ENCODE measurements around the gene SUPT3H.

GRCh38 chr6:45226081-45226480 lies 151.7 kb downstream of the SUPT3H start:
- TF ChIP-seq POLR2A (IDR thresholded peaks at IDR 0.05; ENCODE audit: extremely low read depth, insufficient read length), result no peak
- TF ChIP-seq, protein P1, sequence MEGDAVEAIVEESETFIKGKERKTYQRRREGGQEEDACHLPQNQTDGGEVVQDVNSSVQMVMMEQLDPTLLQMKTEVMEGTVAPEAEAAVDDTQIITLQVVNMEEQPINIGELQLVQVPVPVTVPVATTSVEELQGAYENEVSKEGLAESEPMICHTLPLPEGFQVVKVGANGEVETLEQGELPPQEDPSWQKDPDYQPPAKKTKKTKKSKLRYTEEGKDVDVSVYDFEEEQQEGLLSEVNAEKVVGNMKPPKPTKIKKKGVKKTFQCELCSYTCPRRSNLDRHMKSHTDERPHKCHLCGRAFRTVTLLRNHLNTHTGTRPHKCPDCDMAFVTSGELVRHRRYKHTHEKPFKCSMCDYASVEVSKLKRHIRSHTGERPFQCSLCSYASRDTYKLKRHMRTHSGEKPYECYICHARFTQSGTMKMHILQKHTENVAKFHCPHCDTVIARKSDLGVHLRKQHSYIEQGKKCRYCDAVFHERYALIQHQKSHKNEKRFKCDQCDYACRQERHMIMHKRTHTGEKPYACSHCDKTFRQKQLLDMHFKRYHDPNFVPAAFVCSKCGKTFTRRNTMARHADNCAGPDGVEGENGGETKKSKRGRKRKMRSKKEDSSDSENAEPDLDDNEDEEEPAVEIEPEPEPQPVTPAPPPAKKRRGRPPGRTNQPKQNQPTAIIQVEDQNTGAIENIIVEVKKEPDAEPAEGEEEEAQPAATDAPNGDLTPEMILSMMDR (IDR thresholded peaks at IDR 0.05; ENCODE audit: low read depth, low read length), result no peak
- TF ChIP-seq MAX (IDR thresholded peaks at IDR 0.05; ENCODE audit: low read depth, low read length), result no peak
